Thoracic aorta (tissue), 2 donors: ENCODE measurements around the gene MARF1. TPM values are rescaled to one million over a fixed set of nuclear protein-coding genes. Genes with fewer than 3 reads are reported as not detected.

Experiments used
- ATAC-seq: fragments of 150-250 bp; one replicate; pipeline ENCODE4 v1.8.0; 2017; ENCODE audit warnings: low read depth; ENCODE audit not compliant: insufficient number of reproducible peaks, low FRiP score
- DNase-seq: peaks from one replicate; pipeline ENCODE4 v3.0.0-alpha.2; 2020; ENCODE audit warnings: low spot score
- H3K27ac ChIP-seq, 2 donors: fragments of 200-600 bp; sonication (generic); 1 replicate in 1 of 2; 2 replicates in 1 of 2; pipeline ENCODE4 v1.5.1; 2016; ENCODE audit warnings: mild to moderate bottlenecking in 2 of 2, moderate library complexity in 2 of 2
- H3K27me3 ChIP-seq: fragments of 200-600 bp; sonication (generic); replicated peaks from 2 replicates; pipeline ENCODE4 v1.6.0; 2016; ENCODE audit warnings: mild to moderate bottlenecking; ENCODE audit not compliant: insufficient read depth
- H3K36me3 ChIP-seq: fragments of 200-600 bp; sonication (generic); one replicate; pipeline ENCODE4 v1.5.1; 2016
- H3K4me1 ChIP-seq, 2 donors: fragments of 200-600 bp; sonication (generic); 1 replicate in 1 of 2; 2 replicates in 1 of 2; pipeline versions ENCODE4 v1.5.1 to v1.6.0; 2016; ENCODE audit warnings: low read depth in 2 of 2, mild to moderate bottlenecking in 1 of 2; ENCODE audit not compliant: control insufficient read depth in 1 of 2
- H3K4me3 ChIP-seq: fragments of 200-600 bp; sonication (generic); 2 replicates; pipeline ENCODE4 v1.5.1; 2016; ENCODE audit warnings: mild to moderate bottlenecking
- H3K9me3 ChIP-seq: fragments of 200-600 bp; sonication (generic); 2 replicates; pipeline ENCODE4 v1.5.1; 2016
- total RNA-seq, 2 donors: library from RNA; depleted of rRNA; stranded (reverse); fragments of >200 nt; gene quantifications; one replicate each; pipeline versions ENCODE4 v1.1.0 to v1.2.3, GENCODE V29; 2016
- TF ChIP-seq, protein P1 (sequence below): fragments of 200-600 bp; sonication (generic); IDR thresholded peaks from one replicate; pipeline ENCODE4 v1.5.1; 2019; ENCODE audit warnings: antibody characterized with exemption

The MARF1 gene
- total RNA-seq, 2 donors from 2014 or later = 35.7 to 49.6 TPM

DNA sequence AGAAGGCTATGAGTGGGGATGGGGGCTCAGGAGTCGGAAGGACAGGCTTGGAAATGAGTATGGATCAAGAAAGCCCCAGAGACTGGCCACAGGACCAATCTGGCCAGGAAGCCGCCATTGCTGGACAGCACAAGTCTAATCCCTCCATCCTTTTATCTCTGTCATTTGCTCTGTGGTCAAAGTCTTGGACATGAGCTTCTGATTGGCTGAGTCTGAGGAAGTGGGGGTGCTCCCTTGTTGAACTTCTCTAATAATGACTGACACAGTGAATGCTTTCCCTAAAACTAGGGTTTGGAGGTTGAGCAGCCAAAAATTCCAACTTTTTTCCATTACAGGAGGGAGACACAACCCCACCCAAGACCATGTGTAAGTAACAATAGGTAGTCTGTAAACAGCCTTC is 97.4 kb downstream of the MARF1 start:
- TF ChIP-seq, protein P1, sequence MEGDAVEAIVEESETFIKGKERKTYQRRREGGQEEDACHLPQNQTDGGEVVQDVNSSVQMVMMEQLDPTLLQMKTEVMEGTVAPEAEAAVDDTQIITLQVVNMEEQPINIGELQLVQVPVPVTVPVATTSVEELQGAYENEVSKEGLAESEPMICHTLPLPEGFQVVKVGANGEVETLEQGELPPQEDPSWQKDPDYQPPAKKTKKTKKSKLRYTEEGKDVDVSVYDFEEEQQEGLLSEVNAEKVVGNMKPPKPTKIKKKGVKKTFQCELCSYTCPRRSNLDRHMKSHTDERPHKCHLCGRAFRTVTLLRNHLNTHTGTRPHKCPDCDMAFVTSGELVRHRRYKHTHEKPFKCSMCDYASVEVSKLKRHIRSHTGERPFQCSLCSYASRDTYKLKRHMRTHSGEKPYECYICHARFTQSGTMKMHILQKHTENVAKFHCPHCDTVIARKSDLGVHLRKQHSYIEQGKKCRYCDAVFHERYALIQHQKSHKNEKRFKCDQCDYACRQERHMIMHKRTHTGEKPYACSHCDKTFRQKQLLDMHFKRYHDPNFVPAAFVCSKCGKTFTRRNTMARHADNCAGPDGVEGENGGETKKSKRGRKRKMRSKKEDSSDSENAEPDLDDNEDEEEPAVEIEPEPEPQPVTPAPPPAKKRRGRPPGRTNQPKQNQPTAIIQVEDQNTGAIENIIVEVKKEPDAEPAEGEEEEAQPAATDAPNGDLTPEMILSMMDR = no peak
- Histone ChIP-seq H3K4me1 (peaks cover 10 to 24% of the 10 kb centered on the region in 2 donors), H3K4me3 (no peak overlapping the region), H3K36me3 (no peaks in the 10 kb centered on the region), H3K27ac (no peak overlapping the region), H3K27me3 (no peaks in the 10 kb centered on the region), H3K9me3 (peaks cover 3% of the 10 kb centered on the region)
- ATAC-seq (no peak), DNase-seq (no peak)

DNA sequence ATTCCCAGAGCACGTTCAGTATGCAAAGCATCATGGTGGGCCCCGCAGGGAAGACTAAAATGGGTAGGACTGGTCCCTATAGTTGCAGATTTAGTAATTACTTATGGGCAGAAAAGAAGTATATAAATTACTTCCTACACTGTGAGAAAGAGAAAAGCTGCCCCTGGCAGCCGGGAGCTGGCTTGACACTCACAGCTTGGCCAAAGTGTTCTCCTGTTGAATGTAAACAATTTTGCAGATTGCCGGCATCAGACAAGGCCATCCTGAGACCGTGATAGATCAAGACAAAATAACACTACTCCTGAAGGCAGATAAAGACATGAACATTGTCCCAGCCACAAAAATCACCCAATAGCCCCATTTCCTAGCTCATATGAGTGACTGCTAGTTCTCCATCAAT is 98.5 kb downstream of the MARF1 start:
- Histone ChIP-seq H3K4me3 (peak overlapping the region; percentile 15), H3K9me3 (peaks cover 3% of the 10 kb centered on the region), H3K36me3 (no peaks in the 10 kb centered on the region), H3K27ac (peak overlapping the region in 1 of 2 donors; percentile 36), H3K4me1 (peaks cover 10 to 20% of the 10 kb centered on the region in 2 donors), H3K27me3 (no peaks in the 10 kb centered on the region)
- TF ChIP-seq, protein P1 = no peak
- DNase-seq (no peak), ATAC-seq (no peak)

Other genes starting within 250 kb of the MARF1 start
- 1 to 10 TPM; 5.0 to 8.2 TPM for gene MPV17L, start 247.4 kb downstream of the MARF1 start, total RNA-seq
- gene BMERB1, start 208.6 kb downstream of the MARF1 start, total RNA-seq = 10 to 100 TPM; 75.1 to 95.2 TPM
- gene NDE1, start 7.1 kb upstream of the MARF1 start, total RNA-seq = 10 to 100 TPM; 26.5 to 37.0 TPM
- gene MYH11, start 213.9 kb upstream of the MARF1 start, total RNA-seq = 1,000 to 10,000 TPM; 2,411 to 2,456 TPM
- 10 to 100 TPM; 14.9 to 29.1 TPM for gene CEP20, start 245.4 kb upstream of the MARF1 start, total RNA-seq